Memory B cell (primary cell): ENCODE measurements around the gene EPB41L4A.

Experiments used
- ATAC-seq: fragments of 150-1000 bp; cut with Tn5 transposase; 2 replicates; pipeline ENCODE4 v1.10.0; 2021; ENCODE audit warnings: low read depth, mild to moderate bottlenecking, moderate library complexity
- DNase-seq, 2 donors: peaks; one replicate each; pipeline ENCODE4 v3.0.0; 2022; ENCODE audit warnings: low spot score in 2 of 2
- H3K27ac Mint-ChIP-seq: one replicate; pipeline ENCODE4 v1.8.0; 2022; ENCODE audit warnings: mild to moderate bottlenecking, moderate library complexity, mixed read lengths
- H3K27me3 Mint-ChIP-seq: one replicate; pipeline ENCODE4 v1.8.0; 2022; ENCODE audit warnings: mixed read lengths
- H3K36me3 Mint-ChIP-seq: one replicate; pipeline ENCODE4 v1.8.0; 2022; ENCODE audit warnings: mild to moderate bottlenecking, mixed read lengths
- H3K4me1 Mint-ChIP-seq: one replicate; pipeline ENCODE4 v1.8.0; 2022; ENCODE audit warnings: mixed read lengths
- H3K4me3 Mint-ChIP-seq: one replicate; pipeline ENCODE4 v1.8.0; 2022; ENCODE audit warnings: mild to moderate bottlenecking, moderate library complexity, mixed read lengths
- H3K9me3 Mint-ChIP-seq: one replicate; pipeline ENCODE4 v1.8.0; 2022; ENCODE audit warnings: mixed read lengths

EPB41L4A gene

DNA sequence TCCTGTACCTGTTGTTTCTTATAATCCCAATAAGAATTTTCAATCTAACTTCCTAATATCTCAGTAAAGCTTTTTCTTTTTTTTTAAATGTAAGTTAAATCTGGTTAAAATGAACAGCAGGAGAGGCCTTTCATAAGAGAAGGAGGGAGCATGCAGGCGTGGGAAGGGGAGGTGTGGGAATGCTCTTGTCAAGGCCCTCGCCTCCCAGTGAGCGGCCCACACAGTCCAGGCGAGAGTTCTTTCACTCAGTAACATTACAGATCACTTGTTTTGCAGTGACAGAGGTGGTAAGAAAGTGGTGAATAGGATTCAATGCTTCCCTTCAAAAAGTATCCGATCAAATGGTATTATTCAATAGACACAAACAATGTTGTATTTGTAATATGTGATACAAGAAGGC, 125.0 kb downstream of the EPB41L4A start:
- Mint-ChIP-seq H3K27ac (no peak overlapping the region), H3K27me3 (peaks cover 4% of the 10 kb centered on the region), H3K4me1 (no peaks in the 10 kb centered on the region), H3K36me3 (no peaks in the 10 kb centered on the region), H3K9me3 (peaks cover 12% of the 10 kb centered on the region), H3K4me3 (no peak overlapping the region)
- DNase-seq, result no peak
- ATAC-seq, result no peak

DNA sequence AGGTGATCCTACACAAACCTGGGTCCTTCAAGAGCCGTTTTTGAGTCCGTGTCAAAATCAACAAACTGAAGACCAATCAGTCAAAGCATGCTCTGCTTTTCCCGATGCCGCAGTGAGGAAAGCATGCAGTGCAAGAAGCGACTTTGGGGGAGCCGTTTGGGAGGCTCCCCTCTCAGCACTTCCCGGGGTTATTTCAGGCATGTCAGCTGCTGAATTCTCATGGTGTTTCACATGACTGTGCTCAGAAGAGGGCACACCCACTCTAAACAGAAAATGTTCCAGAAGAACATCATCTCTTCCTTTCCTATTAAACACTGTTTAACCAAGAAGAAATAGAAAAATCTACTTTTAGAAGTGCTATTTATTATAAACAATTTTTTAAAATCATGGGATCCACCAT, 125.5 kb downstream of the EPB41L4A start:
- H3K4me1 Mint-ChIP-seq, result no peaks in the 10 kb centered on the region
- no peak for ATAC-seq

DNA sequence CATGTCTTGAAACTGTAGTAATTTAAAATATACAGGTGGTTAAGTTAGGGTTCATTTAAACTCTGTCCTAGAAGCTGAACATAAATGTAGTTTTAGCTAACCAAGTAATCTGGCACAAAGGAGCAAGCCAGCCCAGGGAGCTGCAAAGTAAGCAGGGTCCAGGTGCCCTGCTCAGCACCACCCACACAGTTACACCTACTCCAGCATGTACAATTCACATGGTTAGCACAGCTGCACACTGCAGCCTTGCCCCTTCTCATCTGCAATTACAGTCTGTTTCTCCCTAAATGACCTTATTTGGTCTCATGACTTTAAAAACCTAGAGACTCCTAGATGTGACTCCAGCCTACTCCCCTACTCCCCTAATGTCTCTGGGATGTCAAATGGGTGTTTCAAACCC, 128.4 kb downstream of the EPB41L4A start:
- ATAC-seq (no peak), DNase-seq (no peak)
- no peak overlapping the region for H3K27ac Mint-ChIP-seq
- no peaks in the 10 kb centered on the region for H3K9me3 Mint-ChIP-seq
- H3K36me3 Mint-ChIP-seq, result no peaks in the 10 kb centered on the region
- no peaks in the 10 kb centered on the region for H3K4me1 Mint-ChIP-seq
- no peak overlapping the region for H3K4me3 Mint-ChIP-seq
- H3K27me3 Mint-ChIP-seq, result peaks cover 2% of the 10 kb centered on the region

More for the DNA sequence above, 125.5 kb downstream of the EPB41L4A start:
- no peak overlapping the region for H3K4me3 Mint-ChIP-seq
- no peaks in the 10 kb centered on the region for H3K36me3 Mint-ChIP-seq
- peaks cover 2% of the 10 kb centered on the region for H3K27me3 Mint-ChIP-seq
- no peak overlapping the region for H3K27ac Mint-ChIP-seq
- DNase-seq, result no peak
- peaks cover 7% of the 10 kb centered on the region for H3K9me3 Mint-ChIP-seq

DNA sequence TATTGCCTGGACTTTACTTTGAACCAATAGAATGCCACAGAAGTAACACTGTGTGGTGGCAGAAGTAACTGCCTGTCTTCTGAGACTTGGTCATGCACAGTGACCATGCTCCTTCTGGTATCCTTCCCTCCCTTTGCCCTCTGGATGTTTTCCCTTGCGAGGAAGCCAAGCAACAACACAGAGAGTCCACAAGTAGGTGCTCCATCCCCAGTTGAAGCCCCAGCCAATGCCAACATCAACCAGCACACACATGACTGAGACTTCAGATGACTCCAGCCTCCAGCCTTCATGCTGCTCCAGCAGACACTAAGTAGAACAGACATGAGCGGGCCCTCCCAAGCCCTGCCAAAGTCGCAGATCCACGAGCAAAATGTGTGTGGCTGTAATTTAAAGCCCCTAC, 129.6 kb downstream of the EPB41L4A start:
- DNase-seq (no peak), ATAC-seq (no peak)
- Mint-ChIP-seq H3K27me3 (peaks cover 2% of the 10 kb centered on the region), H3K4me1 (no peaks in the 10 kb centered on the region), H3K9me3 (no peaks in the 10 kb centered on the region), H3K4me3 (no peak overlapping the region), H3K36me3 (no peaks in the 10 kb centered on the region), H3K27ac (no peak overlapping the region)

DNA sequence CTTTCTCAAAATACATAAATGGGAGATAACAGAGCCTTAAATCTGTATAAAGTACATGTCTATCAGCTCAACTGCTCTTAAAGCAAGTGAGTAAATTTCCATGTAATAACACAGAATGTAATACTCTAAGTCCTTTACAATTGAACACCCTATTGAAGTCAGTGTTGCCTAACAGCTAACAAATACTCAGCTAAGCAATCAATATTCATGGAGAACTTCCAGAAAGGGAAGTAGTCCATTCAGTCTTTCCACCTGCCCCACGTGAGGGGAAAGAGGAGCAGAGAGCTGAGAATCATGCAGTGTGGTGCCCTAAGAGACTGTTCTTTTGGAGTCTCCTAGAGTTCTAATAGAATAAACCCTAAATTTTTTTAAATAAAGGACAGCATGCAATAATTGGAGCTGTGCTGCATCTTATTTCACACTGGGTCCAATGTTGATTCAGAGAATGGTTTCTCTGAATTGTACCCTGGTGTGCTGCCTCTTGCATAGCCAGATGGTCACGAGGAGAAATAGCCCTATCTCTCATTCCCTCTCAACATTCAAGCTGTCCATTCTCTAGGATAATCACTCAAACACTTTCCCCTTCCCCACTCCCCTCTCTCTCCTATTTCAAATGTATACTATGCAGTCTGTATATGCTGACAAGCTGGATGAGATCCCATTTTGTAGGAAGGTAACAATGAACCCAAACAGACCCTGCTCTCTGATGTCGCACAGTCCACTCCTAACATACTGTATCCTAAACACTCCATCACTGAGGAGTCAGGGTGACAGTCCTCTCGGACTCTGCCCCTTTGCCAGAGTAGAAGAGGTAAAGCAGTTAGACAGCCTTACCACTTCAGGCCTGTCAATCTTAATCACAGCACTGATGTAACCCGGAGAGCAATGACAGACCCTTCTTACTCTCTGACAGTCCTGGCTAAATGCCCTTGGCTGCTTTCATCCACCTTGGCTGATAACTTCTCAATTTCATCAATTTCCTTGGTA, 134.8 kb downstream of the EPB41L4A start:
- ATAC-seq (no peak), DNase-seq (no peak)
- no peaks in the 10 kb centered on the region for H3K9me3 Mint-ChIP-seq
- no peaks in the 10 kb centered on the region for H3K4me1 Mint-ChIP-seq
- H3K27me3 Mint-ChIP-seq, result peaks cover 1% of the 10 kb centered on the region
- H3K27ac Mint-ChIP-seq, result no peak overlapping the region
- no peaks in the 10 kb centered on the region for H3K36me3 Mint-ChIP-seq
- no peak overlapping the region for H3K4me3 Mint-ChIP-seq

DNA sequence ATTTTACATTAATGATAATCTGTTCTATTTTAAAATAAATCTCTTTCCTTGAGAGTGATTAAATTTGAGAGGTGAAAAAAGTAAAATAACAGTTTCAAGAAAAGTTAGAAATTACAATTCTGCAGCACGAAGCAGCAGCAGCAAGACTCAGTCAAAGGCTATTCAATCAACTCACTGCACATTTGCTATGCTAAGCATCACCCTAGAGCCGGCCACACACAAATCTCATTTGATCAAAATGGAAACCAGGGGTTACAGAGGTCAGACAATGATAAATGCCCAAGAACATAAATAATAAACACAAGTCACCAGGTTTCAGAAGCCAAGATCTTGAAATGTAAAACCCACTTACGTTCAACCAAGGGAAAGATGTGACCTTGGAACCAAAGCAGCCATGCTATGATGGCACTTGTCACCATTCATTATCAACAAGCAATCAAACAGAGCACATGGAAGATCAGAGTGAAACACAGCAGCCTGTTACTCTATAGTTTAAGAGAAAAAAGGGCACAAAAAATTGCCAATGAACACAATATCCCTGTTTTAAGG, 136.0 kb downstream of the EPB41L4A start:
- Mint-ChIP-seq H3K27ac (no peak overlapping the region), H3K36me3 (no peaks in the 10 kb centered on the region), H3K27me3 (peaks cover 1% of the 10 kb centered on the region), H3K9me3 (no peaks in the 10 kb centered on the region), H3K4me1 (no peaks in the 10 kb centered on the region), H3K4me3 (no peak overlapping the region)
- no peak for DNase-seq
- no peak for ATAC-seq

DNA sequence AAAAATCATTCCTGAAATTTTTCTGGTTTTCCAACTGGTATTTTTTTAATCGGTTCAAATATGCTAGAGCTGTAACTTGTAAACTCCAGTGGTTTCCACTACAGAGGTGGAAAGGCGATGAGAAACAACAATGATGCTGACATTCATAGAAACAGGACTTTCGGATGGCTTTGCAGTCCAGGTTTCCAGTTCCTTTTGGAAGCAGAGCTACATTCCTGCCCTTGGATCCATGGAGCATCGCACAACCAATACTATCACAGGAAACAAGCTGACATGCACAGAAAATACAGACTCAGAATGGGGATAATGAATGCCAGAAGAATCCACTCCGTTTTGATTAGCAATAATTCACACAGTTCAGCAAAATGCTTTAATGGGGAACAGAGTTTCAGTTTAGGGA, 140.0 kb downstream of the EPB41L4A start:
- DNase-seq (no peak), ATAC-seq (no peak)
- Mint-ChIP-seq H3K27me3 (peaks cover 1% of the 10 kb centered on the region), H3K27ac (no peak overlapping the region), H3K9me3 (no peaks in the 10 kb centered on the region), H3K4me1 (no peaks in the 10 kb centered on the region), H3K36me3 (no peaks in the 10 kb centered on the region), H3K4me3 (no peak overlapping the region)

DNA sequence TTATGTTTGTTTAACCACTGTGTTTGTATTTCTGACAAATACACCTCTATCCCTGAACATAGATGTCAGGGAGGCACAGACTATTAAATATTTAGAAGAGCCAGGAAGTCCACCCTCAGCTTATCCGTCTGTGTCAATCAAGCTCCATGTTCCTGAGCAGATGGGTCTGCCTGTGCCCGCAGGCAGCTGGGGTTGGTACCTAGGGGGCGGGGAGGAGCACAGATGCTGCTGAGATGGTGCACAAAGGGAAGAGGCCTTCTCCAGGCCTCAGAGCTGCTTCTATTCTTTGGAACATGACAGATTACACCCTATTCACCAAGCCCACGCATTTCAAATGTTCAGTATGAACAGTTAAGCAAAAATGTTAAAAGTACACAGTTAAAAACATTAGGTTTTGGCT, 142.1 kb downstream of the EPB41L4A start:
- no peaks in the 10 kb centered on the region for H3K36me3 Mint-ChIP-seq
- H3K9me3 Mint-ChIP-seq, result no peaks in the 10 kb centered on the region
- DNase-seq (no peak), ATAC-seq (no peak)
- no peak overlapping the region for H3K27ac Mint-ChIP-seq
- H3K27me3 Mint-ChIP-seq, result no peaks in the 10 kb centered on the region
- H3K4me3 Mint-ChIP-seq, result no peak overlapping the region
- H3K4me1 Mint-ChIP-seq, result no peaks in the 10 kb centered on the region

DNA sequence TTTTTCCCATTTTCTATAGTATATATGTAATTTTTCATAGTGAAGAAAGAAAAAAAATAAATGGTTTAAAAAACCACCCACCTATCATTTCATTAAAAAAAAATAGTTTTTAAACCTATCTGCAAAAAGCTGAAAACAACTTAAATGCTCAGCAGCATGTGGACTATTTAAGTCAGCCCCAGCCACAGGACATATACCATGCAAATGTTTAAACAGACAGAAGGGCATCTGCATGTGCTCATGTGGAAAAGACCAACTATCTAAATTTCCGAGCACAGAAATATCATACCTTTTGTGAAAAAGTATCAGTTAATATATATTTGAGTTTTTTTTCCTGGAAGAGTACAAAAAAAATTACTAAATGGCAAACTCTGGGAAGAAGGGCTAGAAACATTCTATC, 143.4 kb downstream of the EPB41L4A start:
- ATAC-seq, result no peak
- Mint-ChIP-seq H3K27me3 (no peaks in the 10 kb centered on the region), H3K4me3 (no peak overlapping the region), H3K36me3 (no peaks in the 10 kb centered on the region), H3K9me3 (no peaks in the 10 kb centered on the region), H3K27ac (no peak overlapping the region), H3K4me1 (no peaks in the 10 kb centered on the region)
- no peak for DNase-seq

DNA sequence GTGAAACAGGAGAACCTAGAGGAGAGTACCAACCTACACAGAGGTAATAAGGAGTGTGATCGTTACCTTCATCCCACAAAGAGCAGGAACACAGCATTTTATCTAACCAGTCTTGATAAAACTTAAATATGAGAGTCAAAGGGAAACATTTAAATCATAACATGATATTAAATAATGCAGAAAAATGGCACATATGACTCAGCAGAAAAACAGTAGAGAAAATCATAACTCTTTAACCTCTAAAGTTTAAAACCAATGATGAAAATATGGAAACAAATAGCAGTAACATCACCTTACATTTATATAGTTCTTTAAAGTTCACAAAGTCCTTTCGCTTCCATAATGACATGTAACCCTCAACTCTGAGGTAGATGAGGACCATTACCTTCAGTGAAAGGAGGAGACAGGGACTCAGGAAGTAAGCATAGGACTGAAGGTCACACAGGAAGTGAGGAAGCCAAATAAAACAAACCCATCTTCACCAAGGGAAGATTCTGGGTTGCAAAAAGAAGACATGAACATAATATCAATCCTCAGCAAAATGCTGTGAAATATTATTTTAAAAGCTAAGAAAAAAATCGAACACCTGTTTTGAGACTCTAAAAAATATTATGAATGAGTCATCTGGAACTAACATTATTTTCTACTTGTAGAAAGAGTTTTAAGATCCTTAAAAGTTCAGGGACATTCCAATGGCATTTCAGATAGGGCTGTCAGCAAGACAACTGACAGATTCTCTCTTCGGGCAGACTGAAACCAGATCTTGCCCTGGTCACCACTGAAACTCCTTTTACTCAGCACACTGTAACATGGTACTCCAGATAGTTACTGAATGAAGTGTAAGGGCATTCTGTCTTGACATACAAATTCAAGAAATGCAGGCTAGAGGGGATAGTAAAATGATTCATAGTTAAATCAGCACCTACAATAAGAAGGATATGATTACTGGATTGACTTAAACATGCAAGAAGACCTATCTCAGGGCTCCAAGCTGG, 148.5 kb downstream of the EPB41L4A start:
- Mint-ChIP-seq H3K4me3 (no peak overlapping the region), H3K9me3 (no peaks in the 10 kb centered on the region), H3K36me3 (no peaks in the 10 kb centered on the region), H3K27me3 (peaks cover 5% of the 10 kb centered on the region), H3K4me1 (no peaks in the 10 kb centered on the region), H3K27ac (no peak overlapping the region)
- ATAC-seq, result no peak
- no peak for DNase-seq

DNA sequence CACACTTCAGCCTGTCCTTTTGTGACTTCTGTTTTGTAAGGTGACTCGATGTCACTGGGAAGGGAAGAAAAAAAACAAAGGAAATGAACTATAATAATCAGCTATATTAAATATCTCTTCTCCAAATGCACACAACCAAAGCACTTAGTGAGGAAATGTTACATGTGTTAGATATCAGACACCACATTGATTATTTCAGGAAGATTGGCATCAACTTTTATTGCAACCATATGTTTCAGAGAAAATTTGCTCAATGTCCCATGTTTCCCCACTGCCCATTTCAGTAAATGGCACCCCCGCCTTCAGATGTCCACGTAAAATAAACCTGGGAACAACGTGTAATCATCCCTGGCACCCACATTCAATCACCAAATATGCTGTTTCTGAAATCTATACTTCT, 151.8 kb downstream of the EPB41L4A start:
- ATAC-seq (no peak), DNase-seq (no peak)
- H3K27me3 Mint-ChIP-seq, result peaks cover 6% of the 10 kb centered on the region
- no peak overlapping the region for H3K27ac Mint-ChIP-seq
- H3K4me1 Mint-ChIP-seq, result no peaks in the 10 kb centered on the region
- no peaks in the 10 kb centered on the region for H3K9me3 Mint-ChIP-seq
- H3K36me3 Mint-ChIP-seq, result no peaks in the 10 kb centered on the region
- no peak overlapping the region for H3K4me3 Mint-ChIP-seq

DNA sequence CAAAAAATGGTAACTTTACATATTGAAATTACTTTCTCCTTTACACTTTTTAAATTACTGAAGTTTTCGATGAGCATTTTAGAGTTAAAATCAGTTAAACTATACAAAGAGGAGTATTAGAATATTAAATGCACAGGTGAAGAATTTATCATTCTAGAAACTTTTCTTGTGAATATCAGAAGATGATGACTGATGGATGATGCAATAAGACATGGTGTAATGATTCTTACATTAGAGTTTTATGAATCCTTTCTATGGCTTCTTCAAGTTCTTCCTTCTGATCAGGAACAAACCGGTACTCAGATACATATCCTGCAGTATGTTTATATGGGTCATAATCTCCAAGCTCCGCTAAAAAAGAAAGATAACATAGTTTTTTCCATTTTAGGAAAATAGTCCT, 154.4 kb downstream of the EPB41L4A start:
- Mint-ChIP-seq H3K9me3 (no peaks in the 10 kb centered on the region), H3K27me3 (peaks cover 7% of the 10 kb centered on the region), H3K4me3 (no peak overlapping the region), H3K27ac (no peak overlapping the region), H3K4me1 (no peaks in the 10 kb centered on the region), H3K36me3 (no peaks in the 10 kb centered on the region)
- ATAC-seq (no peak), DNase-seq (no peak)

DNA sequence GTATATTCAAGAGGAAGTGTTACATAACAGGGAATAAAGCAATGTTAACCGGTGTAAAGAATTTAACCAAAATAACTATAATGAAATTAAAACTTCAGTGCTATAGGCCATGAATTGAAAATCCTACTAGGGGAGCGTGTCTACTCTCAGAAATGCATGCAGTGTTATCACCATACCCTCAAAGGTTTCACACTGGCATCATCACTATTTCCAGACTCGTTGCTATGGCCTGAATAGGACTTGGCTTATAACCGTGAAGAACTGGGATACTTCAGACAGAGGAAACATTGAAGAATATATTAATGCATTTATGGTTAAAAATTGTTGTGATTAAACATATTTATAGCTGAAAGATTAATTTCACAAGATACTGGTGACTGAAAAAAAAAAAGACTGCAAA, 154.9 kb downstream of the EPB41L4A start:
- DNase-seq (no peak), ATAC-seq (no peak)
- no peaks in the 10 kb centered on the region for H3K36me3 Mint-ChIP-seq
- no peak overlapping the region for H3K27ac Mint-ChIP-seq
- H3K27me3 Mint-ChIP-seq, result peaks cover 8% of the 10 kb centered on the region
- no peaks in the 10 kb centered on the region for H3K9me3 Mint-ChIP-seq
- no peaks in the 10 kb centered on the region for H3K4me1 Mint-ChIP-seq
- H3K4me3 Mint-ChIP-seq, result no peak overlapping the region

DNA sequence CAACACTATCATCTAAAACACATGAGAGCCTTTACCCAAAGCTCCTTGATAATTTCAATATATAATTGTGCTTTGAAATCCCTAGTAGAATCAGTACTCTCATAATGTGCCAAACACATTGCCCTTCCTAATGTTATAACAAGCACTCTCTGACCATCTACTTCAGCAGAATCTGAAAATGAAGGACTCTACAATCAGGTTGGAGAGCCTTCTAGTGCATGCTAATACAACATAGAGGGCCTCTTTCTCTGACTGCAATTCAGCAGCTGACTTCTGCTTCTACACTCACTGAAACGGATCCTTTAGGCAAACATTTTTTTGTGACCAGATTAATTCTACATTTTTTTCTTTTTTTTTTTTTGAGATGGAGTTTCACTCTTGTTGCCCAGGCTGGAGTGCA, 155.6 kb downstream of the EPB41L4A start:
- Mint-ChIP-seq H3K27ac (no peak overlapping the region), H3K4me1 (no peaks in the 10 kb centered on the region), H3K4me3 (no peak overlapping the region), H3K27me3 (peaks cover 8% of the 10 kb centered on the region), H3K9me3 (no peaks in the 10 kb centered on the region), H3K36me3 (no peaks in the 10 kb centered on the region)
- ATAC-seq, result no peak
- no peak for DNase-seq
